ENCODE results near the gene UMAD1. TPM values are rescaled to one million over a fixed set of nuclear protein-coding genes. Genes with fewer than 3 reads are reported as not detected.

The UMAD1 gene
- total and polyA plus RNA-seq, 2 donors from 2014 or later = 18.0 to 20.3 TPM

DNA sequence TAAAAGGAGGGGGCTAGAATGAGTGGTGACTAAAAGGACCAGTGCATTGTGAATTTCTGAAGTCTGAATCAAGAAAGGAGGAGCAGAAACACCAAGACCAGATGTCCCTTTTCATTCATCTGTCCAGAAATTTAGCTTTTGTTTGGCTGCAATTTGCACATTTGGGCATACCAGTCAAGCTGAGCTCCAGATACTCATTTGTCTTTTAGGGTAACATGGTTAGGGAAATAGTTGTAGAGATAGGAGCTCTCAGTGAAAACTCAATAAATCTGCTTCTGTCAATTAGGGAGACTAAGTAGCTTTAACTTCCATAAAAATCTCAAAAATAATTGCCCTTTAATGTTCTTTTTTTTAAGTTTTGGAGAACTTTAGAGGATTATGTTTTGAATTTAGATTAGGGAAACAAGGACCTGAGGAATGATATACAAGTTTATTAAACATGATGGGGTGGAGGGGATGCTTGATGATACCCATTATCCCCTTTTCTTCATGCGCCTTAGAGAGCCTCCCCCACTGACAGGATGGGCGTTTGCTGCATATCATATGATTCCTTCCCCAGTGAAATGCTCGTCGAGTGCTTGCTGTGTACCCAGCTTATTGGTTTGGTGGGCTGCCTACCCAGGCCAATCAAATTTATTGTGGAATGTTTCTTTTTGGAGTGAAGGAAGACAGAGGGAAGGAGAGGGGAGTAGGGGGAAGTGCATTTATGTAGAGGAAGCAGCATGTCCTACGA is 128.6 kb downstream of the UMAD1 start:
- Histone ChIP-seq H3K27ac (ENCODE audit: low read depth in 2 of 2, low read length in 2 of 2) (no peak overlapping the region), H3K4me1 (ENCODE audit: control insufficient read depth in 2 of 3, insufficient read depth in 2 of 3, low read depth in 1 of 3, low read length in 3 of 3) (no peaks in the 10 kb centered on the region), H3K4me3 (ENCODE audit: low read length in 3 of 3) (no peak overlapping the region), H3K9me3 (ENCODE audit: control insufficient read depth in 2 of 3, insufficient read depth in 1 of 3, low read length in 3 of 3) (no peaks in the 10 kb centered on the region), H3K36me3 (ENCODE audit: control insufficient read depth in 2 of 3, insufficient read depth in 3 of 3, low read length in 3 of 3) (no peaks in the 10 kb centered on the region), H3K27me3 (ENCODE audit: control insufficient read depth, insufficient read depth, low read length) (no peaks in the 10 kb centered on the region), H3K9ac (ENCODE audit: low read length in 3 of 3) (no peak overlapping the region)
- TF ChIP-seq, protein P1, sequence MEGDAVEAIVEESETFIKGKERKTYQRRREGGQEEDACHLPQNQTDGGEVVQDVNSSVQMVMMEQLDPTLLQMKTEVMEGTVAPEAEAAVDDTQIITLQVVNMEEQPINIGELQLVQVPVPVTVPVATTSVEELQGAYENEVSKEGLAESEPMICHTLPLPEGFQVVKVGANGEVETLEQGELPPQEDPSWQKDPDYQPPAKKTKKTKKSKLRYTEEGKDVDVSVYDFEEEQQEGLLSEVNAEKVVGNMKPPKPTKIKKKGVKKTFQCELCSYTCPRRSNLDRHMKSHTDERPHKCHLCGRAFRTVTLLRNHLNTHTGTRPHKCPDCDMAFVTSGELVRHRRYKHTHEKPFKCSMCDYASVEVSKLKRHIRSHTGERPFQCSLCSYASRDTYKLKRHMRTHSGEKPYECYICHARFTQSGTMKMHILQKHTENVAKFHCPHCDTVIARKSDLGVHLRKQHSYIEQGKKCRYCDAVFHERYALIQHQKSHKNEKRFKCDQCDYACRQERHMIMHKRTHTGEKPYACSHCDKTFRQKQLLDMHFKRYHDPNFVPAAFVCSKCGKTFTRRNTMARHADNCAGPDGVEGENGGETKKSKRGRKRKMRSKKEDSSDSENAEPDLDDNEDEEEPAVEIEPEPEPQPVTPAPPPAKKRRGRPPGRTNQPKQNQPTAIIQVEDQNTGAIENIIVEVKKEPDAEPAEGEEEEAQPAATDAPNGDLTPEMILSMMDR (IDR thresholded peaks at IDR 0.05; ENCODE audit: borderline replicate concordance, extremely low read depth, insufficient read depth) = no peak
- intact Hi-C loops (cut with DNase I) = no loop called here
- no peak for DNase-seq
- FAIRE-seq = no peak

DNA sequence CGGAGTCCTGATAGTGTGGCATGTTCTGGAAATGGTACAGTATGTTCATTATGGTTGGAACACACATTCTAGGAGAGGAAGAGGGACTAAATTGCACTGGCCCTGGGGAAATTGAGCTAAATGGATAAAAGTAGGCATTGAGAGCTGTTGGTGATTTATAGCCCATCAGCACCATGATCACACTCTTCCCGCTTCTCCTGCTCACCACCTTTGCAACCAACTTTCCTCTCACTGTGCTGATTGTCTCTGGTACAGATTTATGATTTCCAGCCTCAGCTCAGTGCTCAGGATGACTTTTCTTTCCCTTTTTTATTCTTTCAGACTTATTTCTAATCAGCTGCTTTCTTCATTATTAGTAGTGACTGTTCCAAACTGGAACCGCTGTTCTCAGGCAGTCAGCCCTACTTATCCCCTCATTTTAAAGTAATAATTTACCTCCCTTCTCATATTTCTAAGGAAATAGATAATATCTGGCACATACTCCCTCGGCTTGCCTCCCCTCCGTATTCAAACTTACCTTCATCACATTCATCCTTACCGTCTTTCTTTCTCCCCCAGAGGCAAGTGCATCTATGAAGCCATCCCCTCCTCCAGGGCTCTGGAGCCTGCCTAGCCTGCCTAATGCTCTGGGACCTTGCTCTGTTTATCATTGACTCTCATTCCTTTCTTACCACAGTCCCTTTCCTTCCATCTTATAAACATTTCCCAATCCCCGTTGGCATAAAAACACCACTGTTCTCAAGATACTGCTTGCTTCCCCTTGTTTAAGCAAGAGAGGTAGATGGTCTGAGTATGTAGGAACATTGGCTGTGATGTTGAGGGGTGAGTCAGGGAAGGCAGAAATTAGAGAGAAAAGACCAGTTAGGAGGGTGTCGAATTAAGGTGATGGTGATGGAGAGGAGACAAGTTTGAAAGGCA is 129.4 kb downstream of the UMAD1 start:
- no peak overlapping the region for H3K27ac ChIP-seq (ENCODE audit: low read depth in 2 of 2, low read length in 2 of 2)
- no peaks in the 10 kb centered on the region for H3K4me1 ChIP-seq (ENCODE audit: control insufficient read depth in 2 of 3, insufficient read depth in 2 of 3, low read depth in 1 of 3, low read length in 3 of 3)
- no peaks in the 10 kb centered on the region for H3K27me3 ChIP-seq (ENCODE audit: control insufficient read depth, insufficient read depth, low read length)
- intact Hi-C loops (cut with DNase I) = no loop called here
- TF ChIP-seq, protein P1 (IDR thresholded peaks at IDR 0.05; ENCODE audit: borderline replicate concordance, extremely low read depth, insufficient read depth) = no peak
- no peak overlapping the region for H3K9ac ChIP-seq (ENCODE audit: low read length in 3 of 3)
- no peaks in the 10 kb centered on the region for H3K36me3 ChIP-seq (ENCODE audit: control insufficient read depth in 2 of 3, insufficient read depth in 3 of 3, low read length in 3 of 3)
- H3K9me3 ChIP-seq (ENCODE audit: control insufficient read depth in 2 of 3, insufficient read depth in 1 of 3, low read length in 3 of 3) = no peaks in the 10 kb centered on the region
- peak in 2 of 5 donors; percentile 16 for DNase-seq
- no peak for FAIRE-seq
- H3K4me3 ChIP-seq (ENCODE audit: low read length in 3 of 3) = no peak overlapping the region

DNA sequence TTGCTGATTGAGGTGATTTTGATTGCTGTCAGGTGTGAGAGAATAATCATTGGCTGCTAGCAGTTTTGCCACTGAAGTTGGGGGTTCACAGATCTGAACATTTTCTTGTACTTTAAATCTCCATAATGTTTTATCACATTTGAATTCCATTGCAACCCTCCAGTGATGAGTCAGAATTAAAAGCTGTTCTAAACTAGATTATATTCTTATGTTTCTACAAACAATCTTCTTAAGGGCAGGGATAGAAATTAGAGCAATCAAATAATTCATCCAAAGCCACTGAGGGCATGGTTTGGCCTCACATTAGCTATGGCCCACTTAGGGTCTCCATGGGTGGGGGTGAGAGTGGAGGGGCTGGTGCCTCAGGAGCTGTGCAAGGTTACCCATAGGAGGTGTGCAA is 130.9 kb downstream of the UMAD1 start:
- DNase-seq = no peak
- Histone ChIP-seq H3K9me3 (ENCODE audit: control insufficient read depth in 2 of 3, insufficient read depth in 1 of 3, low read length in 3 of 3) (no peaks in the 10 kb centered on the region), H3K27ac (ENCODE audit: low read depth in 2 of 2, low read length in 2 of 2) (no peak overlapping the region), H3K27me3 (ENCODE audit: control insufficient read depth, insufficient read depth, low read length) (no peaks in the 10 kb centered on the region), H3K9ac (ENCODE audit: low read length in 3 of 3) (no peak overlapping the region), H3K36me3 (ENCODE audit: control insufficient read depth in 2 of 3, insufficient read depth in 3 of 3, low read length in 3 of 3) (no peaks in the 10 kb centered on the region), H3K4me1 (ENCODE audit: control insufficient read depth in 2 of 3, insufficient read depth in 2 of 3, low read depth in 1 of 3, low read length in 3 of 3) (no peaks in the 10 kb centered on the region), H3K4me3 (ENCODE audit: low read length in 3 of 3) (no peak overlapping the region)
- TF ChIP-seq, protein P1 (IDR thresholded peaks at IDR 0.05; ENCODE audit: borderline replicate concordance, extremely low read depth, insufficient read depth) = no peak
- no peak for FAIRE-seq
- intact Hi-C loops (cut with DNase I) = no loop called here
